GM23248 (cell line): ENCODE measurements around the gene AIRE. TPM values are rescaled to one million over a fixed set of nuclear protein-coding genes. Genes with fewer than 3 reads are reported as not detected.

Source experiments
- DNase-seq: peaks from one replicate; pipeline ENCODE4 v3.0.0-alpha.2; 2015
- H2AFZ ChIP-seq: fragments of 200-600 bp; sonication (generic); 2 replicates; pipeline ENCODE4 v1.6.1; 2016; ENCODE audit warnings: antibody characterized with exemption
- H3F3A ChIP-seq: fragments of 200-600 bp; sonication (generic); 2 replicates; pipeline ENCODE4 v1.6.1; 2016; ENCODE audit warnings: mild to moderate bottlenecking, antibody characterized with exemption, mixed run types; ENCODE audit not compliant: insufficient read depth
- H3K27ac ChIP-seq: fragments of 200-600 bp; sonication (generic); 2 replicates; pipeline ENCODE4 v1.5.1; 2016; ENCODE audit warnings: mild to moderate bottlenecking
- H3K27me3 ChIP-seq: fragments of 200-600 bp; sonication (generic); replicated peaks from 2 replicates; pipeline ENCODE4 v1.6.1; 2016; ENCODE audit warnings: mild to moderate bottlenecking; ENCODE audit not compliant: insufficient read depth
- H3K36me3 ChIP-seq: fragments of 200-600 bp; sonication (generic); 2 replicates; pipeline ENCODE4 v1.6.1; 2016; ENCODE audit warnings: low read depth, mild to moderate bottlenecking
- H3K4me1 ChIP-seq: fragments of 200-600 bp; sonication (generic); 2 replicates; pipeline ENCODE4 v1.6.1; 2016; ENCODE audit warnings: mild to moderate bottlenecking; ENCODE audit not compliant: insufficient read depth
- H3K4me2 ChIP-seq: fragments of 200-600 bp; sonication (generic); one replicate; pipeline ENCODE4 v1.6.1; 2016; ENCODE audit warnings: mild to moderate bottlenecking; ENCODE audit not compliant: unreplicated experiment
- H3K4me3 ChIP-seq: fragments of 200-600 bp; sonication (generic); 2 replicates; pipeline ENCODE4 v1.5.1; 2016; ENCODE audit warnings: mild to moderate bottlenecking
- H3K79me2 ChIP-seq: fragments of 200-600 bp; sonication (generic); 2 replicates; pipeline ENCODE4 v1.6.1; 2016; ENCODE audit warnings: mild to moderate bottlenecking; ENCODE audit not compliant: insufficient read depth
- H3K9ac ChIP-seq: fragments of 200-600 bp; sonication (generic); 2 replicates; pipeline ENCODE4 v1.6.1; 2016; ENCODE audit warnings: mild to moderate bottlenecking
- H3K9me2 ChIP-seq: fragments of 200-600 bp; sonication (generic); 2 replicates; pipeline ENCODE4 v1.6.1; 2016; ENCODE audit warnings: mixed run types, mild to moderate bottlenecking, moderate library complexity; ENCODE audit not compliant: insufficient read depth
- H3K9me3 ChIP-seq: fragments of 200-600 bp; sonication (generic); one replicate; pipeline ENCODE4 v1.6.1; 2017; ENCODE audit warnings: low read depth
- H4K20me1 ChIP-seq: fragments of 200-600 bp; sonication (generic); 2 replicates; pipeline ENCODE4 v1.6.0; 2016; ENCODE audit not compliant: insufficient read depth
- EZH2 ChIP-seq: fragments of 200-600 bp; sonication (generic); IDR thresholded peaks from 2 replicates; pipeline ENCODE4 v1.6.1; 2018; ENCODE audit warnings: antibody characterized with exemption, mild to moderate bottlenecking; ENCODE audit not compliant: insufficient read depth, poor library complexity, severe bottlenecking
- EZH2phosphoT487 ChIP-seq: fragments of 200-600 bp; sonication (generic); IDR thresholded peaks from 2 replicates; pipeline ENCODE4 v1.6.1; 2018; ENCODE audit warnings: antibody characterized with exemption, moderate library complexity, mild to moderate bottlenecking, low read depth; ENCODE audit not compliant: insufficient read depth
- WGBS, 2 experiments: methylation state at CpG; one replicate each; pipeline ENCODE4 v1.1.6; 2015 to 2017; ENCODE audit warnings: low lambda C conversion rate in 2 of 2, low coverage in 1 of 2; ENCODE audit errors: missing lambda C conversion rate in 2 of 2; 5-methylcytosine and 5-hydroxymethylcytosine counted together
- in situ Hi-C: fragments of 300-500 bp; cut with MboI; formaldehyde crosslinking; loops from 2 replicates; pipeline ENCODE4 v1.15.0; 2020
- polyA plus RNA-seq: library from polyadenylated mRNA; unstranded; fragments of >200 nt; fragmentation: Nextera tagmentation; extraction: Ambion mirVana; gene quantifications from 2 replicates; pipeline ENCODE4 v1.2.1, GENCODE V29; 2016
- total RNA-seq: library from RNA; depleted of rRNA; stranded (reverse); fragments of >200 nt; shearing (Covaris generic); gene quantifications from 2 replicates; pipeline ENCODE4 v1.2.3, GENCODE V29; 2014

The AIRE gene
- total and polyA plus RNA-seq, 2 experiments from 2014 or later: not detected

DNA sequence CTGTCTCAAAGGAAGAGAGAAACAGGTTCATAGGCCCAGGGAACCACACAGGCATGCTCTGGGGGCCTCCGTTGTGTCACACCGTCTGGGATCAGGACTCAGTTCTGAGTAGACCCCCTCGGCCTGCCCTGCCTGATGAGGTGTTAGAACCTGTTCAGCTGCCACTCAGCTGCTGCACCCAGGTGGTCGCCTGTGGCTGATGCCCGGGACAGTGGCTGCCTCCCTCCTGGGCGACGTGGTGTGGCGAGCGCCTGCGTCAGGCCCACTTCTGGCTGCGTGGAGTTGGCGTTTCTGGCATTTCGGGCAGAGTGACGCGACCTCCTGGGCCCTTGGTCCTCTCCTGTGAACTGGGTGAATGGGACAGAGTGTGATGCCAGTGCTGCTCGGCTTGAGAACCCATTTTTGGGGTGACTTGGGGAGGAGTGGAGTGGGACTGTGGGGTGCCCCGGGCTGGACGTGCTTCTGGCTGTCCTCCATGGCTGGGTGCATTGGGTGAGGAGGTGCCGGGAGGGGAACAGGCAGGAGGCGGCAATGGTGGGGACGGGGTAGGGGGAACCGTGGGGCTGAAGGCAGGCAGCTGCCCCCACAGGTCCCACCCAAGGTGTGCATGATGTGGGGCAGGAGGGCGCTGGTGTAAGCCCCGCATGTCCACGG, 42.7 kb downstream of the AIRE start:
- Histone ChIP-seq H3K4me3 (no peak overlapping the region), H2AFZ (no peak overlapping the region), H3K36me3 (no peaks in the 10 kb centered on the region), H3K9me3 (no peaks in the 10 kb centered on the region), H3K4me1 (no peaks in the 10 kb centered on the region), H3K27ac (no peak overlapping the region), H3K4me2 (no peak overlapping the region), H3K9ac (no peak overlapping the region), H4K20me1 (no peaks in the 10 kb centered on the region), H3F3A (no peaks in the 10 kb centered on the region), H3K79me2 (no peaks in the 10 kb centered on the region), H3K27me3 (no peaks in the 10 kb centered on the region), H3K9me2 (no peaks in the 10 kb centered on the region)
- TF ChIP-seq EZH2phosphoT487 (no peak), EZH2 (no peak)
- DNase-seq: no peak
- in situ Hi-C loops: no loop called here
- WGBS, 2 experiments: 88 to 89% methylated on average over 19 to 25 of the region's 25 CpGs

DNA sequence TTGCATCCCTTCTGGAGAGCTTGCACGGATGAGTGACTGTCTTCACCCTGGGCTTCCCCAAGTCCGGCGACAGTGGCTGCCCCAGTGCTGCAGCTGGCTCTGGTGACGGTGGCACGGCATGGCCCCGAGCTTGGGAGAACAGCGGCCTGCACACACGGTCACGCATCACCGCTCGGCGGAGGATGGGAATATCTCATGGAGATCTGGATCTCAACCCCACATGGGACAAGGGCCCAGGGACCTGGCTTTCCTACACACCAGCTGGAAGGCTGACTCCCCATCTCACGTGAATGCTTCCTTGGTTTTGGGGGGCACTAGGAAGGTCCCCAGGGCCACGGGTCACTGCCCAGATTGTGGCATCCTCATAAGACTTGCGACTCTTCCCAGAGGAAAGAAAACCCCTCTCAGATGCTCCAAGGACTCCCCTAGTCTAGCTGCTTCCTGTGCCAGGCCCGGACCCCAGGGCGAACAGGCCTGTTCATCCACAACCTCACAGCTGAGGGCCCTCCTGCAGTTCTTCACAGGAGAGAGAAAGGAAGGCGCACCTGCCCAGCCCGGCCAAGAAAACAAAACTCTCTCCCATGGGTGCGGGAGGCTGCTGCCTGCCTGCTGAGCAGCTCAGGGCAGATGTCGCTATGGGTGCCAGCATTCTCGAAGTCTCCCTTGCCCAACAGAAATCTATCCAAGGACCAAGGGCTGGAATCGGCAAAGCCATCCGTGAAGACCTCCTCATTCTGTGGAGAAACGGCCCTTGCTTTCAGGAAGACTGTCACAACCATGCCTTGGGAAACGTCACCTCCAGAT, 43.6 kb downstream of the AIRE start:
- 64 to 68% methylated on average over 26 of the region's 26 CpGs for WGBS, 2 experiments
- in situ Hi-C loops: no loop called here
- Histone ChIP-seq H3K9me2 (no peaks in the 10 kb centered on the region), H3K9ac (no peak overlapping the region), H4K20me1 (no peaks in the 10 kb centered on the region), H2AFZ (no peak overlapping the region), H3K4me1 (no peaks in the 10 kb centered on the region), H3K4me3 (no peak overlapping the region), H3K9me3 (no peaks in the 10 kb centered on the region), H3K27me3 (no peaks in the 10 kb centered on the region), H3K79me2 (no peaks in the 10 kb centered on the region), H3K4me2 (no peak overlapping the region), H3F3A (no peaks in the 10 kb centered on the region), H3K27ac (no peak overlapping the region), H3K36me3 (no peaks in the 10 kb centered on the region)
- TF ChIP-seq EZH2phosphoT487 (no peak), EZH2 (no peak)
- peak; percentile 22 for DNase-seq

DNA sequence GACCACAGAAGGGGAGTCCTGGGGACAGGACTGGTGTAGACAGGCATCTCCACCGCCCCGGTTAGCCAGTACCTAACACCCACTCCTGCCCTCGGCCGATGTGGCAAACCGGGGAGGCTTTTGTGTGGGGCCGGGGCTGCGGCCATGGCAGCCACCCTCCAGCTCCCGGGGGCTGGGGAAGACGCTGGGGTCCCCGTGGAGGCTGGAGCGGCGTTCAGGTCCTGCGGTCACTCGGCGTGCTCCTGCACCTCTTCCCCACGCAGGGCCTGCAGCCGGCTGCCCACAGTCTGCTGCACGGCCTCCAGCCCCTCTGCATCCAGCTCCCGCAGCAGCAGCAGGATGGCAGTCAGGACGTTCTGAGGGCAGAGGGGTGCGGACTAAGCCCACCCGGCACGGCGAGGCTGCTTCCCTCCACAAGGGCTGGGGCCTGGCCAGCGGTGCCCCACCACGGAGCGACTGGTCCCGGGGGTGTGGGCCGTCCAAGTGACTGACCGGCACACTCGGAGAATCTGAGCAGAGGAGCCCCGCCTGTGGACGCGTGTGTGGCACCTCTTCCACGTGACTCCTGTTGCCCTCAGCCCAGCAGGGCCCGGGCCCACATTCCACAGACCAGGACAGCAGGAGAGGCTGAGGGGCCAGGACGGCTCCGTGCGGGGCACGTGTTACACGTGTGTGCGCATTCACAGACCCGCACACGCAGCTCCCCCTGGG, 44.5 kb downstream of the AIRE start:
- no peak overlapping the region for H3K4me3 ChIP-seq
- H2AFZ ChIP-seq: no peak overlapping the region
- no peaks in the 10 kb centered on the region for H3K4me1 ChIP-seq
- H3K9ac ChIP-seq: no peak overlapping the region
- in situ Hi-C loops: no loop called here
- H3F3A ChIP-seq: no peaks in the 10 kb centered on the region
- WGBS, 2 experiments: 89 to 91% methylated on average over 32 to 43 of the region's 44 CpGs
- no peaks in the 10 kb centered on the region for H3K9me3 ChIP-seq
- H3K27ac ChIP-seq: no peak overlapping the region
- no peaks in the 10 kb centered on the region for H3K79me2 ChIP-seq
- no peaks in the 10 kb centered on the region for H3K36me3 ChIP-seq
- no peaks in the 10 kb centered on the region for H3K9me2 ChIP-seq
- no peaks in the 10 kb centered on the region for H4K20me1 ChIP-seq
- H3K4me2 ChIP-seq: no peak overlapping the region
- TF ChIP-seq EZH2phosphoT487: no peak
- no peak for TF ChIP-seq EZH2
- no peak for DNase-seq
- H3K27me3 ChIP-seq: no peaks in the 10 kb centered on the region

DNA sequence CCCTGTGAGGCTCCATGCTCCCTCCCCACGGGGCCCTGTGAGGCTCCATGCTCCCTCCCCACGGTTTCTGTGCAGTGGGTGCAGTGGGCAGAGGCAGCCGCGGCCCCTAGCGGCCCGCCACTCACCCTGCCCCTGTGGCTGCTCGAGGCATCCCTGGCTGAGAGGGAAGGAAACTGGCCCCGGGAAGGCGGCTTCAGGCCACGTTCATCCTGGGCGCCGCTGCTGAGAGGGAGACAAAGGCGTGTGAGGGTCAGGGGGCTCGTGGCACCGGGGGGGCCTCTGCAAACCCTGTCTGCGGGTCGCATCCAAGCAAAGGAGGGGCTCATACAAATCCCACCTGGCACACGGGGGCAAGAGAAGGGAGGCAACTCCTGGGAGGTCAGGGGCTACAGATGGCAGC, 45.0 kb downstream of the AIRE start:
- H2AFZ ChIP-seq: no peak overlapping the region
- no peaks in the 10 kb centered on the region for H3K9me3 ChIP-seq
- H3K9ac ChIP-seq: no peak overlapping the region
- no peak overlapping the region for H3K27ac ChIP-seq
- DNase-seq: no peak
- no peaks in the 10 kb centered on the region for H4K20me1 ChIP-seq
- no peak overlapping the region for H3K4me3 ChIP-seq
- TF ChIP-seq EZH2 (no peak), EZH2phosphoT487 (no peak)
- no peaks in the 10 kb centered on the region for H3K9me2 ChIP-seq
- in situ Hi-C loops: no loop called here
- H3K4me2 ChIP-seq: no peak overlapping the region
- no peaks in the 10 kb centered on the region for H3K27me3 ChIP-seq
- H3K4me1 ChIP-seq: no peaks in the 10 kb centered on the region
- 85 to 90% methylated on average over 18 of the region's 18 CpGs for WGBS, 2 experiments
- H3K79me2 ChIP-seq: no peaks in the 10 kb centered on the region
- H3K36me3 ChIP-seq: no peaks in the 10 kb centered on the region
- H3F3A ChIP-seq: no peaks in the 10 kb centered on the region
